ENCODE data around the gene SPATA19.

- TF ChIP-seq CREB5 (CRISPR knock-in tag; IDR thresholded peaks at IDR 0.05; ENCODE audit: low read depth) (no peak), ISL1 (CRISPR knock-in tag; IDR thresholded peaks at IDR 0.05) (no peak)
Measured at GRCh38 chr11:133810766-133811165, 34.5 kb downstream of the SPATA19 start.
